OCI-LY7 (cell line): Measurements from ENCODE around the gene PPP1R26. TPM values are rescaled to one million over a fixed set of nuclear protein-coding genes. Genes with fewer than 3 reads are reported as not detected.

ENCODE experiments used
- BruUV-seq: library from RNA; stranded (reverse); fragments of 400-500 nt; replicated peaks from 2 replicates; lab custom pipeline; 2021; lab: Mats Ljungman, UMichigan
- CTCF ChIA-PET: fragments of 300-600 bp; sonication (Branson Sonifier 250); formaldehyde crosslinking; loops from one replicate; lab custom pipeline; 2022; ENCODE audit warnings: antibody characterized with exemption; ENCODE audit not compliant: unreplicated experiment; lab: Charles Lee
- POLR2A ChIA-PET: fragments of 300-600 bp; sonication (Branson Sonifier 250); formaldehyde crosslinking; loops from one replicate; lab custom pipeline; 2022; ENCODE audit warnings: antibody characterized with exemption; lab: Charles Lee
- DNase-seq: peaks from one replicate; pipeline ENCODE4 v3.0.0-alpha.2; 2015; ENCODE audit warnings: low spot score
- H2AFZ ChIP-seq: fragments of 200-600 bp; sonication (generic), shearing (Covaris generic); 2 replicates; pipeline ENCODE4 v1.6.1; 2014; ENCODE audit warnings: mild to moderate bottlenecking, antibody characterized with exemption, low read length, moderate library complexity
- H3K27ac ChIP-seq: fragments of 200-600 bp; sonication (generic); 2 replicates; pipeline ENCODE4 v1.5.1; 2014; ENCODE audit warnings: mixed run types, low read depth, mild to moderate bottlenecking, moderate library complexity, low read length, inconsistent platforms; ENCODE audit not compliant: poor library complexity, severe bottlenecking
- H3K36me3 ChIP-seq: fragments of 200-600 bp; sonication (generic); 2 replicates; pipeline ENCODE4 v1.6.1; 2014; ENCODE audit warnings: mild to moderate bottlenecking, antibody characterized with exemption, low read length, moderate library complexity, mixed read lengths; ENCODE audit not compliant: insufficient read depth
- H3K4me1 ChIP-seq: fragments of 200-600 bp; sonication (generic); 2 replicates; pipeline ENCODE4 v1.5.1; 2014; ENCODE audit warnings: mild to moderate bottlenecking, low read length; ENCODE audit not compliant: insufficient read depth, poor library complexity, severe bottlenecking
- H3K4me2 ChIP-seq: fragments of 200-600 bp; sonication (generic); 2 replicates; pipeline ENCODE4 v1.6.1; 2014; ENCODE audit warnings: mild to moderate bottlenecking, low read length
- H3K4me3 ChIP-seq: fragments of 200-600 bp; sonication (generic); 2 replicates; pipeline ENCODE4 v1.5.1; 2014; ENCODE audit warnings: mild to moderate bottlenecking, low read depth, low read length; ENCODE audit not compliant: poor library complexity, severe bottlenecking
- H3K79me2 ChIP-seq: fragments of 200-600 bp; sonication (generic); 2 replicates; pipeline ENCODE4 v1.6.1; 2016; ENCODE audit warnings: low read depth, mild to moderate bottlenecking, low read length, moderate library complexity, mixed read lengths; ENCODE audit not compliant: insufficient read depth
- H3K9me2 ChIP-seq: fragments of 200-600 bp; sonication (generic); 2 replicates; pipeline ENCODE4 v1.6.1; 2016; ENCODE audit warnings: mild to moderate bottlenecking, low read length, mixed read lengths; ENCODE audit not compliant: insufficient read depth
- H3K9me3 ChIP-seq: fragments of 200-600 bp; sonication (generic); 2 replicates; pipeline ENCODE4 v1.6.1; 2014; ENCODE audit warnings: mild to moderate bottlenecking, mixed run types, low read length, mixed read lengths
- H4K20me1 ChIP-seq: fragments of 200-600 bp; sonication (generic); 2 replicates; pipeline ENCODE4 v1.6.1; 2014; ENCODE audit warnings: mild to moderate bottlenecking, antibody characterized with exemption, low read length, moderate library complexity, mixed read lengths; ENCODE audit not compliant: insufficient read depth
- CTCF ChIP-seq: fragments of 200-600 bp; sonication (generic); conservative IDR thresholded peaks from 2 replicates; pipeline ENCODE4 v1.5.1; 2014; ENCODE audit warnings: mild to moderate bottlenecking, antibody characterized with exemption, low read length, moderate library complexity, mixed read lengths
- EZH2phosphoT487 ChIP-seq: fragments of 200-600 bp; sonication (generic); IDR thresholded peaks from 2 replicates; pipeline ENCODE4 v1.6.1; 2018; ENCODE audit warnings: low read depth, borderline replicate concordance, mild to moderate bottlenecking, mixed run types, antibody characterized with exemption, low read length, moderate library complexity, mixed read lengths
- intact Hi-C: fragments of 100-400 bp; cut with micrococcal nuclease; formaldehyde crosslinking; loops from one replicate; pipeline ENCODE4 v1.10.0; 2022; ENCODE audit not compliant: unreplicated experiment
- total RNA-seq, 2 experiments: library from RNA; depleted of rRNA in 1 of 2; stranded (reverse); fragments of >200 nt in 1 of 2; shearing (Covaris generic) in 1 of 2; gene quantifications; 2 replicates each; pipeline ENCODE4 v1.2.3, GENCODE V29; 2014 to 2022

The PPP1R26 gene
- total RNA-seq, 2 experiments from 2014 or later = 0.21 to 1.5 TPM

- no peak for DNase-seq
- Histone ChIP-seq H3K4me1 (peaks cover 18% of the 10 kb centered on the region), H3K4me2 (peak overlapping the region; percentile 82), H3K27ac (no peak overlapping the region), H4K20me1 (no peaks in the 10 kb centered on the region), H3K79me2 (peaks cover 16% of the 10 kb centered on the region; the same call in 1 of the 2 replicates), H3K4me3 (peak overlapping the region; percentile 89), H3K9me2 (no peaks in the 10 kb centered on the region), H3K36me3 (peaks cover 41% of the 10 kb centered on the region), H2AFZ (no peak overlapping the region), H3K9me3 (no peaks in the 10 kb centered on the region)
- TF ChIP-seq CTCF (no peak), EZH2phosphoT487 (no peak)
- ChIA-PET POLR2A (no interaction called here), CTCF (interaction anchor here (0.8 kb wide), 1 partner anchor 562 kb away, joined by 3 read pairs; no protein-coding TSS in a partner anchor)
- BruUV-seq = no TSS peak
- intact Hi-C loops = no loop called here
Measured at GRCh38 chr9:135502168-135502872, 22.7 kb downstream of the PPP1R26 start.

- no peak overlapping the region for H2AFZ ChIP-seq
Measured at GRCh38 chr9:135502873-135503321, 23.3 kb downstream of the PPP1R26 start.

More at GRCh38 chr9:135502873-135503321, 23.3 kb downstream of the PPP1R26 start:
- Histone ChIP-seq H3K4me1 (peaks cover 18% of the 10 kb centered on the region), H3K9me2 (no peaks in the 10 kb centered on the region), H3K36me3 (peaks cover 41% of the 10 kb centered on the region), H3K79me2 (peaks cover 16% of the 10 kb centered on the region; the same call in 1 of the 2 replicates), H3K27ac (no peak overlapping the region), H4K20me1 (no peaks in the 10 kb centered on the region), H3K4me3 (no peak overlapping the region), H3K4me2 (no peak overlapping the region), H3K9me3 (no peaks in the 10 kb centered on the region)
- no peak for DNase-seq
- no peak for TF ChIP-seq EZH2phosphoT487
- no peak for TF ChIP-seq CTCF
- ChIA-PET CTCF (no interaction called here), POLR2A (no interaction called here)
- intact Hi-C loops = no loop called here
- BruUV-seq = no TSS peak
